PFSK-1 (cell line): ENCODE measurements around the gene HLCS.

ENCODE experiments used
- FOXP2 ChIP-seq: optimal IDR thresholded peaks from 2 replicates; pipeline ENCODE3; 2011; ENCODE audit warnings: borderline replicate concordance, control low read depth, inconsistent platforms; ENCODE audit not compliant: insufficient read depth; ENCODE audit errors: extremely low read length, extremely low read depth
- POLR2AphosphoS5 ChIP-seq: IDR thresholded peaks from 2 replicates; pipeline ENCODE4 v1.6.1; 2012; ENCODE audit warnings: low read depth, mild to moderate bottlenecking, control low read depth, low read length, moderate library complexity
- REST ChIP-seq, 2 experiments: IDR thresholded peaks; 2 replicates each; pipeline versions ENCODE4 v1.6.1 to v1.8.0; 2011 to 2012; ENCODE audit warnings: low read depth in 2 of 2, low read length in 2 of 2, control low read depth in 1 of 2, inconsistent platforms in 1 of 2, mild to moderate bottlenecking in 1 of 2, moderate library complexity in 1 of 2; ENCODE audit not compliant: insufficient read depth in 1 of 2
- SIN3A ChIP-seq: IDR thresholded peaks from 2 replicates; pipeline ENCODE4 v1.6.1; 2012; ENCODE audit warnings: mild to moderate bottlenecking, low read length, moderate library complexity, borderline replicate concordance; ENCODE audit not compliant: insufficient read depth
- TAF1 ChIP-seq: IDR thresholded peaks from 2 replicates; pipeline ENCODE4 v1.6.1; 2012; ENCODE audit warnings: low read length, control low read depth, borderline replicate concordance; ENCODE audit not compliant: insufficient read depth

Gene HLCS

GRCh38 chr21:36725793-36726386, 240.6 kb downstream of the HLCS start:
- TF ChIP-seq POLR2AphosphoS5 (no peak), FOXP2 (no peak), REST (IDR thresholded peaks at IDR 0.05; ENCODE audit: insufficient read depth in 1 of 2, low read depth in 2 of 2, low read length in 2 of 2) (no peak), SIN3A (no peak), TAF1 (no peak)

- TF ChIP-seq REST (IDR thresholded peaks at IDR 0.05; ENCODE audit: insufficient read depth in 1 of 2, low read depth in 2 of 2, low read length in 2 of 2) (no peak), TAF1 (no peak), FOXP2 (no peak), POLR2AphosphoS5 (no peak), SIN3A (no peak)
These were observed 241.8 kb downstream of the HLCS start for GRCh38 chr21:36724660-36725059.

- TF ChIP-seq SIN3A = no peak
These were observed 243.0 kb downstream of the HLCS start for GRCh38 chr21:36723371-36723881.

- no peak for TF ChIP-seq TAF1
- TF ChIP-seq POLR2AphosphoS5 = no peak
- no peak for TF ChIP-seq SIN3A
- TF ChIP-seq REST (IDR thresholded peaks at IDR 0.05; ENCODE audit: insufficient read depth in 1 of 2, low read depth in 2 of 2, low read length in 2 of 2) = no peak
- TF ChIP-seq FOXP2 = no peak
These were observed 243.8 kb downstream of the HLCS start for GRCh38 chr21:36722370-36723368.

- no peak for TF ChIP-seq TAF1
- TF ChIP-seq REST (IDR thresholded peaks at IDR 0.05; ENCODE audit: insufficient read depth in 1 of 2, low read depth in 2 of 2, low read length in 2 of 2) = no peak
- no peak for TF ChIP-seq POLR2AphosphoS5
- no peak for TF ChIP-seq SIN3A
- no peak for TF ChIP-seq FOXP2
These were observed 244.7 kb downstream of the HLCS start for GRCh38 chr21:36721817-36722216.
